ENCODE results near the gene SGCD. TPM values are rescaled to one million over a fixed set of nuclear protein-coding genes. Genes with fewer than 3 reads are reported as not detected.

The SGCD gene
- total RNA-seq, 2 experiments from 2014 or later = not detected

DNA sequence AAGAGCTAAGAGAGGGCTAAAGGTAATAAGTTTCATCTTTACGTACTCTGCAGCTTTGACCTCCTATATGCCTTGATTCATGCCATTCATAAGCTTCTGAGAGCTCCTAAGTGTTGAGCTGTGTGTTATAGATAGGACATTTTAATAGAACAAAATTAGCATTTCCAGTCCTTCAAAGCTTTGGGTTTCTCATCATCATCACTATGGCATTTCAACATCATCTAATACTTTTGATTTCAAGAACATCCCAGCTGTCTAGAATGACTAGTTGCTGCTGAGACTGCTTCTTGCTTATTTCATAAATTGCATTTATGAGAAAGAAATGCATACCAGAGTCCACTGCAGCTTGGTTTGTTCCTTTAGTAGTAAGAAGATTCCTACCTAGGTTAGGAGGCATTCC lies 201.7 kb downstream of the SGCD start:
- no peak for DNase-seq (ENCODE audit: low spot score)
- no peak overlapping the region for H3K27ac ChIP-seq (ENCODE audit: low read depth, low read length, poor library complexity, severe bottlenecking)
- H2AFZ ChIP-seq (ENCODE audit: low read length) = no peak overlapping the region
- ChIA-PET POLR2A (interaction anchor here (0.8 to 1.0 kb wide), 3 partner anchors 12 to 26 kb away, joined by 3 to 4 read pairs (median 3); no protein-coding TSS in a partner anchor), CTCF (ENCODE audit: unreplicated experiment) (no interaction called here)
- no peak overlapping the region for H3K4me2 ChIP-seq (ENCODE audit: low read length)
- no peaks in the 10 kb centered on the region for H3K79me2 ChIP-seq (ENCODE audit: insufficient read depth, low read depth, low read length)
- no TSS peak for BruUV-seq (replicated peaks)
- H3K4me3 ChIP-seq (ENCODE audit: low read depth, low read length, poor library complexity, severe bottlenecking) = no peak overlapping the region
- TF ChIP-seq EZH2phosphoT487 (IDR thresholded peaks at IDR 0.05; ENCODE audit: borderline replicate concordance, low read depth, low read length) = no peak
- no peak for TF ChIP-seq CTCF (conservative IDR thresholded peaks at IDR 0.05; ENCODE audit: low read length)
- H4K20me1 ChIP-seq (ENCODE audit: insufficient read depth, low read length) = no peaks in the 10 kb centered on the region
- H3K9me2 ChIP-seq (ENCODE audit: insufficient read depth, low read length) = no peaks in the 10 kb centered on the region
- H3K4me1 ChIP-seq (ENCODE audit: insufficient read depth, low read length, poor library complexity, severe bottlenecking) = no peaks in the 10 kb centered on the region
- H3K36me3 ChIP-seq (ENCODE audit: insufficient read depth, low read length) = no peaks in the 10 kb centered on the region
- intact Hi-C loops (cut with micrococcal nuclease; ENCODE audit: unreplicated experiment) = no loop called here
- no peaks in the 10 kb centered on the region for H3K9me3 ChIP-seq (ENCODE audit: low read length)

DNA sequence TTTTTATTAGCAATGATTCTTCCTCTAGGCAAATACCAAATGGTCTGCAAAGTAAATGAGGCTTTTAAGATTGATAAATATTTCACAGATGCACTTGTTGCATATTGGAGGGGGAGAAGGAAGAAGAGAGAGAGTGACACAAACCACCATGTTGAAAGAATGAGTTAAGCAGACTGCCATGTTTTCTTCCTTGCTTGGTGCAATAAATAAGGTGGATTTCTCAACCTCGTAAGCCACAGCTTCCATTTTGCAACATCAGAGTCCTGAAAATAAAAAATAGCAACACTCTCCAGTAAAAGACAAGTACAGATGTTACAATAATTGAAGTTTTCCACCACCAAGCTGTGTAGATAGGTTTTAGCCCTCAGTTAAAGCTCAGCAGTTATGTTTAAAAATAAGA lies 202.9 kb downstream of the SGCD start:
- H3K4me1 ChIP-seq (ENCODE audit: insufficient read depth, low read length, poor library complexity, severe bottlenecking) = no peaks in the 10 kb centered on the region
- no peak overlapping the region for H2AFZ ChIP-seq (ENCODE audit: low read length)
- H3K4me2 ChIP-seq (ENCODE audit: low read length) = no peak overlapping the region
- no peaks in the 10 kb centered on the region for H4K20me1 ChIP-seq (ENCODE audit: insufficient read depth, low read length)
- no peaks in the 10 kb centered on the region for H3K9me2 ChIP-seq (ENCODE audit: insufficient read depth, low read length)
- POLR2A ChIA-PET = interaction anchor here (0.7 kb wide), 1 partner anchor 177 kb away, joined by 3 read pairs; no protein-coding TSS in a partner anchor
- no peak for TF ChIP-seq CTCF (conservative IDR thresholded peaks at IDR 0.05; ENCODE audit: low read length)
- no peak for TF ChIP-seq EZH2phosphoT487 (IDR thresholded peaks at IDR 0.05; ENCODE audit: borderline replicate concordance, low read depth, low read length)
- no peaks in the 10 kb centered on the region for H3K9me3 ChIP-seq (ENCODE audit: low read length)
- no peaks in the 10 kb centered on the region for H3K36me3 ChIP-seq (ENCODE audit: insufficient read depth, low read length)
- intact Hi-C loops (cut with micrococcal nuclease; ENCODE audit: unreplicated experiment) = no loop called here
- CTCF ChIA-PET (ENCODE audit: unreplicated experiment) = no interaction called here
- H3K27ac ChIP-seq (ENCODE audit: low read depth, low read length, poor library complexity, severe bottlenecking) = no peak overlapping the region
- no peaks in the 10 kb centered on the region for H3K79me2 ChIP-seq (ENCODE audit: insufficient read depth, low read depth, low read length)
- H3K4me3 ChIP-seq (ENCODE audit: low read depth, low read length, poor library complexity, severe bottlenecking) = no peak overlapping the region
- BruUV-seq (replicated peaks) = no TSS peak
- no peak for DNase-seq (ENCODE audit: low spot score)

GRCh38 chr5:156531199-156531598 lies 204.2 kb downstream of the SGCD start:
- CTCF ChIA-PET (ENCODE audit: unreplicated experiment) = no interaction called here
- no peak for DNase-seq (ENCODE audit: low spot score)
- BruUV-seq (replicated peaks) = no TSS peak

More at GRCh38 chr5:156531199-156531598, 204.2 kb downstream of the SGCD start:
- TF ChIP-seq EZH2phosphoT487 (IDR thresholded peaks at IDR 0.05; ENCODE audit: borderline replicate concordance, low read depth, low read length) (no peak), CTCF (conservative IDR thresholded peaks at IDR 0.05; ENCODE audit: low read length) (no peak)
- H3K4me3 ChIP-seq (ENCODE audit: low read depth, low read length, poor library complexity, severe bottlenecking) = no peak overlapping the region
- no peaks in the 10 kb centered on the region for H3K9me2 ChIP-seq (ENCODE audit: insufficient read depth, low read length)
- no peak overlapping the region for H2AFZ ChIP-seq (ENCODE audit: low read length)
- H3K27ac ChIP-seq (ENCODE audit: low read depth, low read length, poor library complexity, severe bottlenecking) = no peak overlapping the region
- no peaks in the 10 kb centered on the region for H3K36me3 ChIP-seq (ENCODE audit: insufficient read depth, low read length)
- no peaks in the 10 kb centered on the region for H3K79me2 ChIP-seq (ENCODE audit: insufficient read depth, low read depth, low read length)
- no peaks in the 10 kb centered on the region for H4K20me1 ChIP-seq (ENCODE audit: insufficient read depth, low read length)
- H3K4me2 ChIP-seq (ENCODE audit: low read length) = no peak overlapping the region
- no peaks in the 10 kb centered on the region for H3K9me3 ChIP-seq (ENCODE audit: low read length)
- POLR2A ChIA-PET = interaction anchor here (0.5 kb wide), 1 partner anchor 1333 kb away, joined by 3 read pairs; no protein-coding TSS in a partner anchor
- H3K4me1 ChIP-seq (ENCODE audit: insufficient read depth, low read length, poor library complexity, severe bottlenecking) = no peaks in the 10 kb centered on the region
- intact Hi-C loops (cut with micrococcal nuclease; ENCODE audit: unreplicated experiment) = no loop called here

Data from OCI-LY7 (cell line).